NB4 (cell line): ENCODE results near the gene ZNF697.
"Not testable (repeated sequence)": the region's sequence is repeated elsewhere in the genome, so short reads cannot be mapped to it uniquely, and the experiment has no call there.

ENCODE experiments used
- DNase-seq: peaks from one replicate; pipeline ENCODE4 v3.0.0; 2010; ENCODE audit warnings: low read depth
- H3K4me3 ChIP-seq: one replicate; pipeline ENCODE4 v1.5.1; 2011; ENCODE audit warnings: mild to moderate bottlenecking, low read depth, low read length, moderate library complexity
- MYC ChIP-seq: IDR thresholded peaks from 2 replicates; pipeline ENCODE4 v1.6.1; 2011; ENCODE audit warnings: low read depth, low read length
- POLR2A ChIP-seq: IDR thresholded peaks from 2 replicates; pipeline ENCODE4 v1.6.1; 2011; ENCODE audit warnings: mild to moderate bottlenecking; ENCODE audit not compliant: insufficient read length; ENCODE audit errors: extremely low read depth
- TF ChIP-seq, protein P1 (sequence below): IDR thresholded peaks from 2 replicates; pipeline ENCODE4 v1.6.1; 2011; ENCODE audit warnings: low read depth, low read length
- TF ChIP-seq, protein P2 (sequence below): IDR thresholded peaks from one replicate; pipeline ENCODE4 v1.5.1; 2012; ENCODE audit warnings: low read depth, low read length

Gene ZNF697

DNA sequence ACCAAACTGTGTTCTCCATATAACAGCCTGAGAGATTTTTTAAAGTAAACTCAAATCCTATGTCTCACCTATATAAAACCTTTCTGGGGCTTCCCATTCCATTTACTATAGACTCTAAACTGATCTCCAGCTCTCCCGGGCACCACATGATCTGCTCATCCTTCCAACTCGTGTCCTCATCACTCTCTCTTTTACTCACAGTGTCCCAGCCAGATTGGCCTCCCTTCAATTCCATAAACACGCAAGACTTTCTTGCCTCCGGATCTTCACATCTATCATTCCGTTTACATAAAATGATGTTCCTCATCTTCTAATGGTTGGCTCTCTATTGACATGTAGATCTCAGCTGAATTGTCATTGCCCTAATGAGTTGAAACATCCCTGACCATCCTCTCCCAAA, 59.4 kb downstream of the ZNF697 start:
- DNase-seq = no peak
- TF ChIP-seq, protein P1, sequence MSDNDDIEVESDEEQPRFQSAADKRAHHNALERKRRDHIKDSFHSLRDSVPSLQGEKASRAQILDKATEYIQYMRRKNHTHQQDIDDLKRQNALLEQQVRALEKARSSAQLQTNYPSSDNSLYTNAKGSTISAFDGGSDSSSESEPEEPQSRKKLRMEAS = no peak
- TF ChIP-seq POLR2A (no peak), MYC (no peak)
- TF ChIP-seq, protein P2, sequence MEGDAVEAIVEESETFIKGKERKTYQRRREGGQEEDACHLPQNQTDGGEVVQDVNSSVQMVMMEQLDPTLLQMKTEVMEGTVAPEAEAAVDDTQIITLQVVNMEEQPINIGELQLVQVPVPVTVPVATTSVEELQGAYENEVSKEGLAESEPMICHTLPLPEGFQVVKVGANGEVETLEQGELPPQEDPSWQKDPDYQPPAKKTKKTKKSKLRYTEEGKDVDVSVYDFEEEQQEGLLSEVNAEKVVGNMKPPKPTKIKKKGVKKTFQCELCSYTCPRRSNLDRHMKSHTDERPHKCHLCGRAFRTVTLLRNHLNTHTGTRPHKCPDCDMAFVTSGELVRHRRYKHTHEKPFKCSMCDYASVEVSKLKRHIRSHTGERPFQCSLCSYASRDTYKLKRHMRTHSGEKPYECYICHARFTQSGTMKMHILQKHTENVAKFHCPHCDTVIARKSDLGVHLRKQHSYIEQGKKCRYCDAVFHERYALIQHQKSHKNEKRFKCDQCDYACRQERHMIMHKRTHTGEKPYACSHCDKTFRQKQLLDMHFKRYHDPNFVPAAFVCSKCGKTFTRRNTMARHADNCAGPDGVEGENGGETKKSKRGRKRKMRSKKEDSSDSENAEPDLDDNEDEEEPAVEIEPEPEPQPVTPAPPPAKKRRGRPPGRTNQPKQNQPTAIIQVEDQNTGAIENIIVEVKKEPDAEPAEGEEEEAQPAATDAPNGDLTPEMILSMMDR = no peak
- no peak overlapping the region for H3K4me3 ChIP-seq

DNA sequence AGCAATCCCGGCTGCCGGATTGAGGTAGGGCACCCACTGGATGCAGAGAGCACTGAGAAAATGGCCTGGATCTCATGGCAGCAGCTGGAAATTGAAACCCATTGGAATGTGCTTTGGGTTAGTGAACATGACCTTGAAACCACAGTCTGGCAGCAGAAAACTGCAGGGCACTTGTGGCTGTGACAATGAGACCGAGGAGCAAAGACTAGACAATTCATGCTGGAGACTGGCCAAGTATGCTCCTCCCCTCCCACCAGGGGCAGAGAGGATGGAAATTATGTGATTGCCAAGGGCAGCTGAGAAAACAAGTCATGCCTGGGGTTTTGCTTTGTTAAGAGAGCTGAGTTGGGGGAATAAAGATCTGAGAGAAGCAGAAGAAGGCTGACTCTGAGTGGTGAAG, 60.7 kb downstream of the ZNF697 start:
- TF ChIP-seq, protein P2 = no peak
- TF ChIP-seq, protein P1 = no peak
- TF ChIP-seq MYC (no peak), POLR2A (no peak)
- no peak overlapping the region for H3K4me3 ChIP-seq
- DNase-seq = no peak

DNA sequence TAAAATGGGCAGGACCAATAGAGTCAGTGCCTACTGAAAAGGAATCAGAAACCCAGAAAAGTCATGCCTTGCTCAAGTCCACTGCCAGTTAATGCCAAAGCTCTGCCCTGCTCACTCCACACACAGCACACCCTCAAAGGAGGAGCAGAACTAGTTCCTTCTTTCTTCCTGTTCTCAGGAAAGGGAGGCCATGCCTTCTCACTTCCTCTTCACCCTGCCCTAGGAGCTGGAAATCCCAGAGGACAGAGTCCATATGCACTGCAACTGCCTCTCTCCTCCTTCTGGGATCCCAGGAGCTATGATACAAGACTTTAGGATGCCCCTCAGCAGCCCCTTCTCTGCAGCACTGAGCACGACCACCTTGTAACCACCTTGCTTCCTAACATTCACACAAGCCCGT, 62.3 kb downstream of the ZNF697 start:
- not testable (repeated sequence) for DNase-seq, H3K4me3 ChIP-seq

DNA sequence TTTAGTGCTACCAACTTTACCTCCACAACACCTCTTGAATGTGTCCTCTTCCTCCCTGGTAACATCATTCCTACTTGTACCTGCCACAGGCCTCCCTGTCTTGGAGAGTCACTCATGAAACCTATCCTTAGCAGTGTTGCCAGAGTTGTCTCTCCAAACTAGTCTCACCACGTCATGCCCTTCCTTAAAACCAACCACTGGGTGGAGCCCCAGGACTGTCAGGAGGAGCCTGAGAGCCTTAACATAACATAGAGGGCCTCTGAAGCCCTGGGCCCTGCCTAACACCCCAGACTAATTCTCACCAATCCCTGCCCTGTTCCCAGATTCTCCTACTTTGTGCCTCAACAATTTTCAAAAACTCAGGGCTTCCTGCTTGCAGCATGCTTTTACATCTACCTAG, 65.3 kb downstream of the ZNF697 start:
- no peak overlapping the region for H3K4me3 ChIP-seq
- TF ChIP-seq, protein P2 = peak; percentile 45
- TF ChIP-seq, protein P1 = no peak
- DNase-seq = peak; percentile 61

DNA sequence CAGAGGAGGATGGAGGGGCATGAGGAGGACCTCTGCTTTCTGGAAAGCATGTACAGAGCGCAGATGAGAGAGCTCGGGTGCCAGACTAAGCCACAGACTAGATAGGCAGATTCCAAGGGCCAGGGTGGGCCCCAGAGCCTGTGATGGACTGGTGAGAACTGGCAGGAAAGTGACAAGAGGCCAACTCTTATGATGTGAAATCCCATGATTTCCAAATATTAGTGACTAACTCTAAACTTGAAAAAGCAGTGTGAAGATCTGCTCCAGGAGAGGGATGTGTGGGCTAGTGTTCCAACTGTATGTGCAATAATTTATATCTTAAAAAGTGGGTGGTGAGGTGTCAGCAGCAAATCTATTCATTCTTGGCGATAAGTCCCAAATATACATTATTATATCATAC, 67.0 kb downstream of the ZNF697 start:
- not testable (repeated sequence) for DNase-seq, H3K4me3 ChIP-seq

DNA sequence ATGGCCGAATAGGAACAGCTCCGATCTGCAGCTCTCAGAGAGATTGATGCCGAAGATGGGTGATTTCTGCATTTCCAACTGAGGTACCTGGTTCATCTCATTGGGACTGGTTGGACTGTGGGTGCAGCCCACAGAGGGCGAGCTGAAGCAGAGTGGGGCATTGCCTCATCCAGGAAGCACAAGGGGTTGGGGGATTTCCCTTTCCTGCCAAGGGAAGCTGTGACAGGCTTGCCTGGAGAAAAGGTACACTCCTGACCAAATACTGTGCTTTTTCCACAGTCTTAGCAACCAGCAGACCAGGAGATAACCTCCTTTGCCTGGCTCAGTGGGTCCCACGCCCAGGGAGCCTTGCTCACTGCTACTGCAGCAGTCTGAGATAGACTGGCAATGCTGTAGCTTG, 74.2 kb downstream of the ZNF697 start:
- TF ChIP-seq, protein P1 = no peak
- TF ChIP-seq, protein P2 = no peak
- TF ChIP-seq MYC (no peak), POLR2A (no peak)
- no peak for DNase-seq

DNA sequence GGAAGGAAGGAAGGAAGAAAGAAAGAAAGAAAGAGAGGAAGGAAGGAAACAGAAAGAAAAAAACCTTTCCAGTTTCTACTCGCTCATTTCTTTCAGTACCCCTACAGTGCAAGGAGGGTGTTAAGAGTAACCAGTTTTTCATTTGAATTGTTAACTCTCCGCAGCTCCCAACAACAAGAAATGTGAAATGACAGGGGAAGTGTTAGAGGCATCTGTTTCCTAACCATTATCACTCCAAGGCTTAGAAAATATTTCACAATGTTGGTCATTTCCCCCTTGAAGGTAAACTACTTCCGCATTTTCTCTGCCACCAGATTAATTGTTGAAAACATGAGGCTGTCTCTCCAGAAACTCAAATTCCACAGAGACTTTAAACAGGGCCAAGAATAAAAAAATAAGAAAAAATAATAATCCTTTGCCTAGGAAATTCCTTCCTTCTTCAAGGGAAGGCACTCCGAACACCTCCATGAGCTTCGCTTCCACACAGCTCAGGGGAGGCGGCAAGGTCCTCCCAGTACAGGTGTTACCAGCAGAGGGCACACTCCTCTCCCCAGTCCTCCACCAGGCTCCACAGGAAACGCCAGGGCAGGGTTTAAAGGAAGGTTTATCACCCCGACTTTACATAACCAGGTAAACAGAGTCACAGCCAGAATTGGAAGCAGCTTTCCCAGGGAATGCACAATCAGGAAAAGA, 78.0 kb downstream of the ZNF697 start:
- H3K4me3 ChIP-seq = not testable (repeated sequence)
- DNase-seq = peak; percentile 58

More for the DNA sequence above, 74.2 kb downstream of the ZNF697 start:
- H3K4me3 ChIP-seq = no peak overlapping the region
